Endodermal cell (in vitro differentiated cells): ENCODE results near the gene BTBD9. TPM values are rescaled to one million over a fixed set of nuclear protein-coding genes. Genes with fewer than 3 reads are reported as not detected.

Experiments used
- DNase-seq: peaks from one replicate; pipeline ENCODE4 v3.0.0-alpha.2; 2017
- H3K27ac ChIP-seq: 2 replicates; pipeline ENCODE4 v1.5.1; 2013; ENCODE audit warnings: mild to moderate bottlenecking, low read depth, low read length, moderate library complexity
- H3K27me3 ChIP-seq: 2 replicates; pipeline ENCODE4 v1.6.1; 2013; ENCODE audit warnings: mild to moderate bottlenecking, low read length, moderate library complexity; ENCODE audit not compliant: insufficient read depth, control insufficient read depth, poor library complexity, severe bottlenecking
- H3K36me3 ChIP-seq: 2 replicates; pipeline ENCODE4 v1.7.0; 2013; ENCODE audit warnings: mild to moderate bottlenecking, low read length, moderate library complexity; ENCODE audit not compliant: control insufficient read depth, insufficient read depth
- H3K4me1 ChIP-seq: one replicate; pipeline ENCODE4 v1.7.0; 2013; ENCODE audit warnings: low read length; ENCODE audit not compliant: control insufficient read depth, insufficient read depth
- H3K4me3 ChIP-seq: 2 replicates; pipeline ENCODE4 v1.5.1; 2013; ENCODE audit warnings: mild to moderate bottlenecking, low read length, moderate library complexity
- H3K9ac ChIP-seq: 2 replicates; pipeline ENCODE4 v1.6.1; 2013; ENCODE audit warnings: mild to moderate bottlenecking, low read length, moderate library complexity; ENCODE audit not compliant: poor library complexity, severe bottlenecking; ENCODE audit errors: extremely low read depth
- H3K9me3 ChIP-seq: 2 replicates; pipeline ENCODE4 v1.6.1; 2013; ENCODE audit warnings: mild to moderate bottlenecking, low read length, moderate library complexity; ENCODE audit not compliant: control insufficient read depth
- H3K27ac Mint-ChIP-seq: 2 replicates; pipeline ENCODE4 v1.8.0; 2020; ENCODE audit warnings: mixed read lengths
- H3K27me3 Mint-ChIP-seq: 2 replicates; pipeline ENCODE4 v1.8.0; 2021; ENCODE audit warnings: mild to moderate bottlenecking, mixed read lengths; ENCODE audit not compliant: insufficient read depth
- H3K36me3 Mint-ChIP-seq: 2 replicates; pipeline ENCODE4 v1.8.0; 2020; ENCODE audit warnings: low read depth, mixed read lengths
- H3K4me1 Mint-ChIP-seq: 2 replicates; pipeline ENCODE4 v1.8.0; 2020; ENCODE audit warnings: mixed read lengths
- H3K4me3 Mint-ChIP-seq: 2 replicates; pipeline ENCODE4 v1.8.0; 2020; ENCODE audit warnings: mild to moderate bottlenecking, moderate library complexity, mixed read lengths
- H3K9me3 Mint-ChIP-seq: 2 replicates; pipeline ENCODE4 v1.8.0; 2020; ENCODE audit warnings: mild to moderate bottlenecking, mixed read lengths
- CTCF ChIP-seq: fragments of 200-600 bp; sonication (generic); conservative IDR thresholded peaks from 2 replicates; pipeline ENCODE4 v1.5.0; 2021; ENCODE audit warnings: antibody characterized with exemption, mild to moderate bottlenecking
- WGBS, 2 experiments: methylation state at CpG; one replicate each; pipeline versions ENCODE4 v1.1.5 to v1.1.7; 2013; ENCODE audit warnings: missing lambda C conversion rate in 2 of 2, mixed read lengths in 1 of 2; ENCODE audit not compliant: insufficient coverage in 1 of 2, insufficient read length in 1 of 2; 5-methylcytosine and 5-hydroxymethylcytosine counted together
- total RNA-seq, 2 donors: library from RNA; stranded (reverse); fragmentation: NEBNext Ultra II Directional in 1 of 2; extraction: Animal tissue kit (Norgen Biotek cat#: 25700) in 1 of 2; gene quantifications; 2 replicates in 1 of 2; 3 replicates in 1 of 2; pipeline ENCODE4 v1.2.1, GENCODE V29; 2021

Gene BTBD9
- total RNA-seq, 2 donors from 2014 or later: 7.6 to 12.3 TPM

- no peak overlapping the region for H3K4me3 Mint-ChIP-seq
- WGBS, 2 experiments: 0 to 4% methylated on average over 1 to 9 of the region's 9 CpGs
- H3K4me3 ChIP-seq: no peak overlapping the region
- H3K9me3 Mint-ChIP-seq: no peaks in the 10 kb centered on the region
- no peaks in the 10 kb centered on the region for H3K36me3 Mint-ChIP-seq
- H3K4me1 Mint-ChIP-seq: peaks cover 21% of the 10 kb centered on the region
- peaks cover 93% of the 10 kb centered on the region for H3K27me3 ChIP-seq
- H3K27ac ChIP-seq: no peak overlapping the region
- TF ChIP-seq CTCF: no peak
- H3K9ac ChIP-seq: no peak overlapping the region
- H3K27ac Mint-ChIP-seq: no peak overlapping the region
- peaks cover 48% of the 10 kb centered on the region for H3K27me3 Mint-ChIP-seq
- H3K9me3 ChIP-seq: peaks cover 13% of the 10 kb centered on the region
- H3K4me1 ChIP-seq: peaks cover 4% of the 10 kb centered on the region
- no peaks in the 10 kb centered on the region for H3K36me3 ChIP-seq
- DNase-seq: peak; percentile 77
Measured at GRCh38 chr6:38477680-38478260, 162.0 kb downstream of the BTBD9 start.

- H3K4me3 Mint-ChIP-seq: no peak overlapping the region
- H3K27me3 Mint-ChIP-seq: peaks cover 56% of the 10 kb centered on the region
- Histone ChIP-seq H3K27ac (no peak overlapping the region), H3K4me1 (peaks cover 4% of the 10 kb centered on the region), H3K9me3 (peaks cover 14% of the 10 kb centered on the region), H3K36me3 (no peaks in the 10 kb centered on the region), H3K27me3 (peaks cover 93% of the 10 kb centered on the region), H3K9ac (no peak overlapping the region), H3K4me3 (no peak overlapping the region)
- H3K9me3 Mint-ChIP-seq: no peaks in the 10 kb centered on the region
- no peak for TF ChIP-seq CTCF
- H3K4me1 Mint-ChIP-seq: peaks cover 21% of the 10 kb centered on the region
- DNase-seq: no peak
- 81 to 100% methylated on average over 1 of the region's 1 CpG for WGBS, 2 experiments
- no peak overlapping the region for H3K27ac Mint-ChIP-seq
- H3K36me3 Mint-ChIP-seq: no peaks in the 10 kb centered on the region
Measured at GRCh38 chr6:38476888-38477287, 162.8 kb downstream of the BTBD9 start.

- Mint-ChIP-seq H3K27me3 (peaks cover 64% of the 10 kb centered on the region), H3K36me3 (no peaks in the 10 kb centered on the region), H3K4me3 (no peak overlapping the region), H3K9me3 (no peaks in the 10 kb centered on the region), H3K27ac (no peak overlapping the region), H3K4me1 (peaks cover 21% of the 10 kb centered on the region)
- Histone ChIP-seq H3K4me3 (no peak overlapping the region), H3K9me3 (peaks cover 14% of the 10 kb centered on the region), H3K9ac (no peak overlapping the region), H3K36me3 (no peaks in the 10 kb centered on the region), H3K27ac (no peak overlapping the region), H3K4me1 (peaks cover 4% of the 10 kb centered on the region), H3K27me3 (peaks cover 93% of the 10 kb centered on the region)
- 100% methylated on average over 1 of the region's 1 CpG for WGBS, 2 experiments
- no peak for DNase-seq
- no peak for TF ChIP-seq CTCF
Measured at GRCh38 chr6:38476141-38476540, 163.6 kb downstream of the BTBD9 start.
